Esophagus squamous epithelium (tissue), 4 donors: ENCODE measurements around the gene SLAMF6.

ENCODE experiments used
- CTCF ChIP-seq, 6 experiments: fragments of 450-650 bp in 4 of 6; fragments of 200-600 bp in 2 of 6; sonication (generic) in 2 of 6; IDR thresholded peaks; one replicate each; pipeline ENCODE4 v1.5.1; 2016 to 2019; ENCODE audit warnings: antibody characterized with exemption in 6 of 6, mild to moderate bottlenecking in 4 of 6, moderate library complexity in 4 of 6
- POLR2A ChIP-seq, 4 donors: fragments of 450-650 bp; IDR thresholded peaks; one replicate each; pipeline ENCODE4 v1.6.1; 2017; ENCODE audit warnings: antibody characterized with exemption in 4 of 4, mild to moderate bottlenecking in 4 of 4, moderate library complexity in 3 of 4

- TF ChIP-seq CTCF (IDR thresholded peaks at IDR 0.05) (no peak), POLR2A (IDR thresholded peaks at IDR 0.05) (no peak)
Observed at GRCh38 chr1:160567341-160567740, 44.3 kb upstream of the SLAMF6 start.
